CD14-positive monocyte (primary cell): ENCODE measurements around the gene PROM2. TPM values are rescaled to one million over a fixed set of nuclear protein-coding genes. Genes with fewer than 3 reads are reported as not detected.
A peak's percentile ranks its signal among the peaks of the same experiment; 100 is the strongest.

Experiments
- DNase-seq, 3 donors: peaks; one replicate each; pipeline ENCODE4 v3.0.0-alpha.2; 2011 to 2022
- H2AFZ ChIP-seq: 2 replicates; pipeline ENCODE4 v1.6.0; 2012; ENCODE audit warnings: mild to moderate bottlenecking, low read depth, low read length, inconsistent platforms; ENCODE audit not compliant: insufficient read depth, poor library complexity, severe bottlenecking
- H3K27ac ChIP-seq, 2 donors: 1 replicate in 1 of 2; 2 replicates in 1 of 2; pipeline ENCODE4 v1.5.1; 2012 to 2013; ENCODE audit warnings: low read length in 2 of 2, control low read depth in 1 of 2, inconsistent platforms in 1 of 2, low read depth in 1 of 2, mild to moderate bottlenecking in 1 of 2
- H3K27me3 ChIP-seq, 2 donors: one replicate each; pipeline versions ENCODE4 v1.6.0 to v1.6.1; 2011 to 2013; ENCODE audit warnings: low read length in 2 of 2; ENCODE audit not compliant: control insufficient read depth in 2 of 2, insufficient read depth in 2 of 2
- H3K36me3 ChIP-seq, 2 donors: replicated peaks in 1 of 2; 1 replicate in 1 of 2; 2 replicates in 1 of 2; pipeline versions ENCODE4 v1.5.1 to v1.6.1; 2012 to 2013; ENCODE audit warnings: low read length in 2 of 2, control low read depth in 1 of 2, inconsistent platforms in 1 of 2, mild to moderate bottlenecking in 1 of 2; ENCODE audit not compliant: insufficient read depth in 2 of 2, control insufficient read depth in 1 of 2
- H3K4me1 ChIP-seq, 2 donors: 1 replicate in 1 of 2; 2 replicates in 1 of 2; pipeline versions ENCODE4 v1.5.1 to v1.6.1; 2012 to 2013; ENCODE audit warnings: low read length in 2 of 2, control low read depth in 1 of 2, inconsistent platforms in 1 of 2, mild to moderate bottlenecking in 1 of 2, moderate library complexity in 1 of 2; ENCODE audit not compliant: insufficient read depth in 2 of 2, control insufficient read depth in 1 of 2
- H3K4me2 ChIP-seq: replicated peaks from 2 replicates; pipeline ENCODE3; 2012; ENCODE audit warnings: low read length, moderate library complexity, mild to moderate bottlenecking; ENCODE audit not compliant: poor library complexity, severe bottlenecking; ENCODE audit errors: extremely low read depth
- H3K4me3 ChIP-seq, 3 experiments: fragments of 200-600 bp in 1 of 3; sonication (generic) in 1 of 3; replicated peaks in 1 of 3; 1 replicate in 2 of 3; 2 replicates in 1 of 3; pipeline ENCODE4 v1.5.1; 2011 to 2013; ENCODE audit warnings: low read length in 3 of 3, mild to moderate bottlenecking in 3 of 3, control low read depth in 2 of 3, low read depth in 2 of 3, inconsistent platforms in 1 of 3, moderate library complexity in 1 of 3
- H3K79me2 ChIP-seq: 2 replicates; pipeline ENCODE4 v1.6.0; 2012; ENCODE audit warnings: mild to moderate bottlenecking, control low read depth, inconsistent platforms, low read length, moderate library complexity; ENCODE audit not compliant: insufficient read depth
- H3K9ac ChIP-seq: 2 replicates; pipeline ENCODE4 v1.6.0; 2017; ENCODE audit warnings: low read length, mild to moderate bottlenecking; ENCODE audit not compliant: insufficient read depth, poor library complexity, severe bottlenecking
- H3K9me3 ChIP-seq, 2 donors: replicated peaks in 1 of 2; 1 replicate in 1 of 2; 2 replicates in 1 of 2; pipeline versions ENCODE4 v1.5.1 to v1.6.1; 2012 to 2013; ENCODE audit warnings: low read length in 2 of 2, control low read depth in 1 of 2; ENCODE audit not compliant: control insufficient read depth in 1 of 2, insufficient read depth in 1 of 2
- H4K20me1 ChIP-seq: 2 replicates; pipeline ENCODE4 v1.6.0; 2012; ENCODE audit warnings: mild to moderate bottlenecking, low read length, control low read depth, moderate library complexity; ENCODE audit not compliant: insufficient read depth
- H3K27ac Mint-ChIP-seq, 7 donors: one replicate each; pipeline ENCODE4 v1.8.0; 2020; ENCODE audit warnings: mild to moderate bottlenecking in 7 of 7, mixed read lengths in 7 of 7, moderate library complexity in 6 of 7, inconsistent platforms in 2 of 7
- H3K27me3 Mint-ChIP-seq, 3 donors: one replicate each; pipeline ENCODE4 v1.8.0; 2021 to 2022; ENCODE audit warnings: low read depth in 3 of 3, mild to moderate bottlenecking in 3 of 3, mixed read lengths in 3 of 3, moderate library complexity in 3 of 3, inconsistent platforms in 1 of 3
- H3K36me3 Mint-ChIP-seq, 2 donors: one replicate each; pipeline ENCODE4 v1.8.0; 2020; ENCODE audit warnings: mixed read lengths in 2 of 2, inconsistent platforms in 1 of 2, mild to moderate bottlenecking in 1 of 2
- H3K4me1 Mint-ChIP-seq: one replicate; pipeline ENCODE4 v1.8.0; 2020; ENCODE audit warnings: mild to moderate bottlenecking, mixed read lengths
- H3K4me3 Mint-ChIP-seq, 2 donors: one replicate each; pipeline ENCODE4 v1.8.0; 2020; ENCODE audit warnings: mild to moderate bottlenecking in 2 of 2, mixed read lengths in 2 of 2, moderate library complexity in 1 of 2
- H3K9me3 Mint-ChIP-seq, 7 donors: one replicate each; pipeline ENCODE4 v1.8.0; 2020 to 2022; ENCODE audit warnings: mixed read lengths in 7 of 7, mild to moderate bottlenecking in 6 of 7, moderate library complexity in 6 of 7, inconsistent platforms in 2 of 7
- CTCF ChIP-seq: fragments of 200-600 bp; IDR thresholded peaks from one replicate; pipeline ENCODE4 v1.8.0; 2022; ENCODE audit warnings: antibody characterized with exemption, mild to moderate bottlenecking
- WGBS: methylation state at CpG from one replicate; pipeline ENCODE4 v1.1.5; 2013; ENCODE audit warnings: missing lambda C conversion rate; ENCODE audit not compliant: insufficient coverage; 5-methylcytosine and 5-hydroxymethylcytosine counted together
- intact Hi-C, 2 donors: fragments of 100-400 bp; cut with micrococcal nuclease; formaldehyde crosslinking; loops; one replicate each; pipeline versions ENCODE4 v1.15.0 to v1.15.1; 2023
- polyA plus RNA-seq, 3 donors: library from polyadenylated mRNA; depleted of rRNA in 1 of 3; unstranded in 2 of 3; stranded (reverse) in 1 of 3; fragments of 300-500 nt in 2 of 3; fragments of >200 nt in 1 of 3; fragmentation: Illumina TruSeq in 2 of 3; gene quantifications; 1 replicate in 2 of 3; 2 replicates in 1 of 3; pipeline ENCODE4 v1.2.3, GENCODE V29; 2012 to 2021

PROM2 gene
- polyA plus RNA-seq, 3 donors = 0.41 TPM; not detected in 2

DNA sequence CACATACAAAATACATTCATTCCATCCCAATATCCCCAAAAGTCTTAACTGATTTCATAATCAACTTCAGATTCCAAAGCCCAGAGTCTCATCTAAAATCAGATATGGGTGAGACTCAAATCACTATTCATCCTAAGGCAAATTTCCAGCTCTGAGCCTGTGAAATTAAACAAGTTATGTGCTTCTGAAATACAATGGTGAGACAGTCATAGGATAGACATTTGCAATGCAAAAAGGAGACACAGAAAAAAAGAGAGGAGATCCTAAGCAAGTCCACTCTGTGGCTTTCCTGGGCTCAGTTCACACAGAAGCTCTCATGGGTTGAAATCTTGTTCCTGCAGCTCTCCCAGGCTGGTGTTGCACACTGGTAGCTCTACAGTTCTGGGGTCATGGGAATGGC is 48.6 kb upstream of the PROM2 start:
- H2AFZ ChIP-seq = no peak overlapping the region
- peaks cover 23 to 40% of the 10 kb centered on the region in 2 donors for H3K9me3 ChIP-seq
- H3K36me3 ChIP-seq = no peaks in the 10 kb centered on the region
- H3K4me3 Mint-ChIP-seq = no peak overlapping the region
- no peak for DNase-seq
- no peak for TF ChIP-seq CTCF
- H3K27me3 Mint-ChIP-seq = peaks cover 0 to 2% (median 0%) of the 10 kb centered on the region in 3 donors
- H3K9ac ChIP-seq = no peak overlapping the region
- H4K20me1 ChIP-seq = no peaks in the 10 kb centered on the region
- H3K27ac Mint-ChIP-seq = no peak overlapping the region
- no peaks in the 10 kb centered on the region for H3K4me1 Mint-ChIP-seq
- no peaks in the 10 kb centered on the region for H3K4me1 ChIP-seq
- no peaks in the 10 kb centered on the region for H3K36me3 Mint-ChIP-seq
- intact Hi-C loops = no loop called here
- H3K27ac ChIP-seq = no peak overlapping the region
- H3K4me2 ChIP-seq = no peak overlapping the region
- no peaks in the 10 kb centered on the region for H3K27me3 ChIP-seq
- peaks cover 10 to 44% (median 26%) of the 10 kb centered on the region in 7 donors for H3K9me3 Mint-ChIP-seq
- no peaks in the 10 kb centered on the region for H3K79me2 ChIP-seq
- H3K4me3 ChIP-seq = no peak overlapping the region

DNA sequence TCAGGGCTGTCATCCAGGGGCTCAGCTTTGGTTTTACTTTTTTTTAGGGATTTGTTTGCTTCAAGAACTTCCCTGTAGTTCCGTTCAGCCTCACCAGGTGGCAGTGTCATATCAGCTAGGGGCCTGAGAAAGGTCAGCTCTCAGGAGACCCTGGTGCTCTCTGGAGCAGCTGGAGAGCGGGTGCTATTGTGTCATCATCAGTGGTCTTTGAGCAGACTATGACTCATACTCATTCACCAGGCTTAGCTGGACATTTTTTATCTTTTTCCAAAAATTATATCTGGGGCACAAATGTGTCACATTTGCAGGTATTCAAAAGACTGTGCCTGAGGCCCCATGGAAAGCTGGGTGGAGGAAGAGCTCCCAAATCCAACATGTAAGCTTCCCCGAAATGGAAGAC is 42.5 kb upstream of the PROM2 start:
- Mint-ChIP-seq H3K9me3 (peaks cover 3 to 14% (median 7%) of the 10 kb centered on the region in 7 donors), H3K27me3 (peaks cover 2 to 3% (median 3%) of the 10 kb centered on the region in 3 donors), H3K27ac (no peak overlapping the region), H3K36me3 (no peaks in the 10 kb centered on the region), H3K4me1 (no peaks in the 10 kb centered on the region), H3K4me3 (no peak overlapping the region)
- H2AFZ ChIP-seq = no peak overlapping the region
- TF ChIP-seq CTCF = peak; percentile 77
- no peaks in the 10 kb centered on the region for H3K27me3 ChIP-seq
- no peaks in the 10 kb centered on the region for H3K36me3 ChIP-seq
- peak in 2 of 3 donors; percentile 12 to 40 for DNase-seq
- peaks cover 0 to under 1% of the 10 kb centered on the region in 2 donors for H3K9me3 ChIP-seq
- no peaks in the 10 kb centered on the region for H3K4me1 ChIP-seq
- no peaks in the 10 kb centered on the region for H3K79me2 ChIP-seq
- WGBS = 50% methylated on average over 1 of the region's 3 CpGs
- no peaks in the 10 kb centered on the region for H4K20me1 ChIP-seq
- intact Hi-C loops = no loop called here
- no peak overlapping the region for H3K4me3 ChIP-seq
- no peak overlapping the region for H3K9ac ChIP-seq
- H3K4me2 ChIP-seq = no peak overlapping the region
- H3K27ac ChIP-seq = no peak overlapping the region
